SK-N-SH treated with all-trans-retinoic acid at 6 μM for 48 hours (cell line): ENCODE results near the gene PTPRN2.

Experiments
- ATAC-seq: fragments of 200-7000 bp; cut with Tn5 transposase; 3 replicates; pipeline ENCODE4 v1.9.1; 2020; ENCODE audit warnings: mild to moderate bottlenecking, moderate library complexity
- ARNTL ChIP-seq: fragments of 450-650 bp; formaldehyde crosslinking; IDR thresholded peaks from 2 replicates; pipeline ENCODE4 v1.5.0; 2020; ENCODE audit warnings: low read depth, mild to moderate bottlenecking, moderate library complexity, borderline replicate concordance
- BACH2 ChIP-seq: fragments of 250-450 bp; sonication (Bioruptor Pico); IDR thresholded peaks from 2 replicates; pipeline ENCODE4 v1.9.0; 2021; ENCODE audit warnings: mild to moderate bottlenecking, borderline replicate concordance
- CREB5 ChIP-seq: fragments of 250-450 bp; sonication (Bioruptor Pico); IDR thresholded peaks from 2 replicates; pipeline ENCODE4 v1.5.1; 2020; ENCODE audit warnings: low read depth, mild to moderate bottlenecking, moderate library complexity
- CSDC2 ChIP-seq: fragments of 250-450 bp; sonication (Bioruptor Pico); IDR thresholded peaks from 2 replicates; pipeline ENCODE4 v1.5.0; 2020; ENCODE audit warnings: mild to moderate bottlenecking, moderate library complexity
- CSRNP3 ChIP-seq: fragments of 250-450 bp; sonication (Bioruptor Pico); IDR thresholded peaks from 2 replicates; pipeline ENCODE4 v1.5.1; 2021; ENCODE audit warnings: mild to moderate bottlenecking, moderate library complexity
- ESRRG ChIP-seq: fragments of 250-450 bp; sonication (Bioruptor Pico); IDR thresholded peaks from 2 replicates; pipeline ENCODE4 v1.6.1; 2021; ENCODE audit warnings: mild to moderate bottlenecking
- GLIS3 ChIP-seq: fragments of 250-450 bp; sonication (Bioruptor Pico); IDR thresholded peaks from 2 replicates; pipeline ENCODE4 v1.5.0; 2020; ENCODE audit warnings: mild to moderate bottlenecking, moderate library complexity
- ISL1 ChIP-seq: fragments of 250-450 bp; sonication (Bioruptor Pico); IDR thresholded peaks from 2 replicates; pipeline ENCODE4 v2.1.2; 2022; ENCODE audit warnings: mild to moderate bottlenecking, moderate library complexity
- OSR1 ChIP-seq: fragments of 250-450 bp; sonication (Bioruptor Pico); IDR thresholded peaks from 2 replicates; pipeline ENCODE4 v1.8.0; 2022; ENCODE audit warnings: moderate library complexity, mild to moderate bottlenecking, inconsistent platforms
- PATZ1 ChIP-seq: fragments of 250-450 bp; sonication (Bioruptor Pico); IDR thresholded peaks from 2 replicates; pipeline ENCODE4 v1.8.0; 2020; ENCODE audit warnings: mild to moderate bottlenecking, moderate library complexity, borderline replicate concordance
- PPARA ChIP-seq: fragments of 250-450 bp; sonication (Bioruptor Pico); IDR thresholded peaks from 2 replicates; pipeline ENCODE4 v1.5.0; 2020; ENCODE audit warnings: mild to moderate bottlenecking, borderline replicate concordance
- RARB ChIP-seq: fragments of 250-450 bp; sonication (Bioruptor Pico); IDR thresholded peaks from 2 replicates; pipeline ENCODE4 v1.8.0; 2021; ENCODE audit warnings: mild to moderate bottlenecking, moderate library complexity
- SNAI2 ChIP-seq: fragments of 250-450 bp; sonication (Bioruptor Pico); IDR thresholded peaks from 2 replicates; pipeline ENCODE4 v1.5.0; 2020; ENCODE audit warnings: mild to moderate bottlenecking, moderate library complexity
- TCF4 ChIP-seq: fragments of 250-450 bp; sonication (Bioruptor Pico); IDR thresholded peaks from 2 replicates; pipeline ENCODE4 v1.8.0; 2021; ENCODE audit warnings: mild to moderate bottlenecking, moderate library complexity, borderline replicate concordance
- TOX ChIP-seq: fragments of 250-450 bp; sonication (Bioruptor Pico); IDR thresholded peaks from 2 replicates; pipeline ENCODE4 v1.8.0; 2021; ENCODE audit warnings: mild to moderate bottlenecking, moderate library complexity, borderline replicate concordance
- ZC3H10 ChIP-seq: fragments of 250-450 bp; sonication (Bioruptor Pico); IDR thresholded peaks from 2 replicates; pipeline ENCODE4 v1.5.1; 2021; ENCODE audit warnings: mild to moderate bottlenecking, moderate library complexity
- ZFP3 ChIP-seq: fragments of 250-450 bp; sonication (Bioruptor Pico); IDR thresholded peaks from 2 replicates; pipeline ENCODE4 v1.5.0; 2020; ENCODE audit warnings: mild to moderate bottlenecking, moderate library complexity
- ZFP30 ChIP-seq: fragments of 450-650 bp; formaldehyde crosslinking; IDR thresholded peaks from 2 replicates; pipeline ENCODE4 v1.5.0; 2022; ENCODE audit warnings: mild to moderate bottlenecking, moderate library complexity
- ZNF565 ChIP-seq: fragments of 450-650 bp; formaldehyde crosslinking; conservative IDR thresholded peaks from 2 replicates; pipeline ENCODE4 v1.5.0; 2020; ENCODE audit warnings: low read depth, mild to moderate bottlenecking, moderate library complexity
- ZNF70 ChIP-seq: fragments of 450-650 bp; formaldehyde crosslinking; IDR thresholded peaks from 2 replicates; pipeline ENCODE4 v1.5.0; 2020; ENCODE audit warnings: mild to moderate bottlenecking, moderate library complexity
- ZNF8 ChIP-seq: fragments of 450-650 bp; formaldehyde crosslinking; IDR thresholded peaks from 2 replicates; pipeline ENCODE4 v1.5.0; 2020; ENCODE audit warnings: mild to moderate bottlenecking, moderate library complexity
- TF ChIP-seq, protein P1 (sequence below): fragments of 250-450 bp; sonication (Bioruptor Pico); IDR thresholded peaks from 2 replicates; pipeline ENCODE4 v1.8.0; 2021; ENCODE audit warnings: low read depth, mild to moderate bottlenecking, moderate library complexity, borderline replicate concordance
- TF ChIP-seq, protein P2 (sequence below): fragments of 250-450 bp; sonication (Bioruptor Pico); IDR thresholded peaks from 2 replicates; pipeline ENCODE4 v1.5.0; 2020; ENCODE audit warnings: mild to moderate bottlenecking, moderate library complexity

Gene PTPRN2

DNA sequence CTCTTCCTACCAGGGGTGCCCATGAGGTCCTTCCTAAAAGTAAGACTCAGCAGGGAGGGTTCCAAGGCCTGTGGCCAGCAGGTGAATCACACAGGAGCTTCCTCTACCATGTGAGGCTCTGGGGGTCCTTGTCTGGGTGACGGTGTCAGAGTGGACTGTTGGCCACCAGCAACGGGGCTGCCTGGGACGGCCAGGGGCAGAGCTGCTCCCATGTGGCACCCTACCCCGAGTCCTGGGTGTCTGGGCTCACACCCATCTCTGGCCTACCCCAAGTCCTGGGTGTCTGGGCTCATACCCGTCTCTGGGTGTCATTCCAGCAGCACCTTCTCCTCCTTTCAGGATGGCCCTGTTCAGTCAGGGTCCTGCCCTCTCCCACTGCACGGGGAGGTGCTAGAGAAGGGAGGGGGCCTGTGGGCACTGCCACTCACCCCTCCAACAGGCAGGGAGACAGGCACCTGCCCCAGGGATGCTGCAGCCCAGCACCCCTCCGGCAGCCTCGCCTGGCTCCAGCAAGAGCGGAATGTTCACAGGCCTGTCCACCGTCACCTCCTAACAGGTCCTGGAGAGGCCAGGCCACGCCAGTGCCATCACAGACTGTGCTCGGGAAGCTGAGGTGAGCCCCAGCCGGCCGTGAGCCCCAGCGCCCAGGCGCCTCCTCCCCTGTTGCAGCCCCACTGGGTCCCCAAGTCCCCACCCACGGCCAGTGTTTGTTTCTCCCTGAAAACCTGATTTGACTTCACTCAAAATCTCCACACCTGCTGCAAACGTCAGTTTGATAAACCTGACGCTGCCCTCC lies 143.7 kb downstream of the PTPRN2 start:
- ATAC-seq = no peak
- no peak for TF ChIP-seq BACH2
- no peak for TF ChIP-seq PPARA
- no peak for TF ChIP-seq ZNF8

- ATAC-seq = no peak
These were observed 144.5 kb downstream of the PTPRN2 start for GRCh38 chr7:158443014-158443687.

GRCh38 chr7:158442260-158442659 lies 145.4 kb downstream of the PTPRN2 start:
- ATAC-seq = no peak
- no peak for TF ChIP-seq CSDC2 (CRISPR knock-in tag)
- TF ChIP-seq ZNF565 (CRISPR knock-in tag) = no peak
- TF ChIP-seq CREB5 (CRISPR knock-in tag) = no peak
- no peak for TF ChIP-seq PATZ1 (CRISPR knock-in tag)
- no peak for TF ChIP-seq ZFP30 (CRISPR knock-in tag)
- no peak for TF ChIP-seq PPARA
- TF ChIP-seq ZNF8 = no peak
- no peak for TF ChIP-seq ESRRG (CRISPR knock-in tag)
- no peak for TF ChIP-seq ZC3H10 (CRISPR knock-in tag)
- TF ChIP-seq BACH2 = no peak
- no peak for TF ChIP-seq GLIS3 (CRISPR knock-in tag)
- TF ChIP-seq ZFP3 (CRISPR knock-in tag) = no peak
- no peak for TF ChIP-seq RARB (CRISPR knock-in tag)
- no peak for TF ChIP-seq OSR1 (CRISPR knock-in tag)
- no peak for TF ChIP-seq ZNF70 (CRISPR knock-in tag)
- TF ChIP-seq TCF4 (CRISPR knock-in tag) = no peak
- TF ChIP-seq TOX = no peak
- no peak for TF ChIP-seq SNAI2 (CRISPR knock-in tag)
- no peak for TF ChIP-seq ISL1 (CRISPR knock-in tag)

More at GRCh38 chr7:158443014-158443687, 144.5 kb downstream of the PTPRN2 start:
- TF ChIP-seq, protein P1, sequence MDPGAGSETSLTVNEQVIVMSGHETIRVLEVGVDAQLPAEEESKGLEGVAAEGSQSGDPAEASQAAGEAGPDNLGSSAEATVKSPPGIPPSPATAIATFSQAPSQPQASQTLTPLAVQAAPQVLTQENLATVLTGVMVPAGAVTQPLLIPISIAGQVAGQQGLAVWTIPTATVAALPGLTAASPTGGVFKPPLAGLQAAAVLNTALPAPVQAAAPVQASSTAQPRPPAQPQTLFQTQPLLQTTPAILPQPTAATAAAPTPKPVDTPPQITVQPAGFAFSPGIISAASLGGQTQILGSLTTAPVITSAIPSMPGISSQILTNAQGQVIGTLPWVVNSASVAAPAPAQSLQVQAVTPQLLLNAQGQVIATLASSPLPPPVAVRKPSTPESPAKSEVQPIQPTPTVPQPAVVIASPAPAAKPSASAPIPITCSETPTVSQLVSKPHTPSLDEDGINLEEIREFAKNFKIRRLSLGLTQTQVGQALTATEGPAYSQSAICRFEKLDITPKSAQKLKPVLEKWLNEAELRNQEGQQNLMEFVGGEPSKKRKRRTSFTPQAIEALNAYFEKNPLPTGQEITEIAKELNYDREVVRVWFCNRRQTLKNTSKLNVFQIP (CRISPR knock-in tag) = no peak
- no peak for TF ChIP-seq ZNF8
- no peak for TF ChIP-seq ARNTL (CRISPR knock-in tag)
- no peak for TF ChIP-seq CSDC2 (CRISPR knock-in tag)
- no peak for TF ChIP-seq TCF4 (CRISPR knock-in tag)

DNA sequence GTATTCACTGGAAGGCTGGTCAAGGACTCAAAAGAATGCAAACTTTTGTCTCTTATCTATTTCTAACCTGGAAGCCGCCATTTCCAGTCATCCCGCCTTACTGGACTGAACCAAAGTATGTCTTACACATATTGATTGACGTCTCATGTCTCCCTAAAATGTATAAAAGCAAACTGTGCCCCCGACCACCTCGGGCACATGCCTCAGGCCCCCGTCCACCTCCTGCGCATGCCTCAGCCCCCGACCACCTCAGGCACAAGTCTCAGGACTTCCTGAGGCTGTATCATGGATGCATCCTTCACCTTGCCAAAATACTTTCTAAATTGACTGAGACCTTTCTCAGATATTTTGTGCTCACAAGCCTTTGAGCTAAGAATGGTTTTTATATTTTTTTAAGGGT lies 148.6 kb downstream of the PTPRN2 start:
- TF ChIP-seq RARB (CRISPR knock-in tag) (no peak), ARNTL (CRISPR knock-in tag) (no peak), ZNF8 (no peak), CSDC2 (CRISPR knock-in tag) (no peak), ESRRG (CRISPR knock-in tag) (no peak), OSR1 (CRISPR knock-in tag) (no peak), PATZ1 (CRISPR knock-in tag) (no peak), ZC3H10 (CRISPR knock-in tag) (no peak), ZNF565 (CRISPR knock-in tag) (no peak), GLIS3 (CRISPR knock-in tag) (no peak), CSRNP3 (no peak), ZFP30 (CRISPR knock-in tag) (no peak), ZFP3 (CRISPR knock-in tag) (no peak), ZNF70 (CRISPR knock-in tag) (no peak)
- TF ChIP-seq, protein P2, sequence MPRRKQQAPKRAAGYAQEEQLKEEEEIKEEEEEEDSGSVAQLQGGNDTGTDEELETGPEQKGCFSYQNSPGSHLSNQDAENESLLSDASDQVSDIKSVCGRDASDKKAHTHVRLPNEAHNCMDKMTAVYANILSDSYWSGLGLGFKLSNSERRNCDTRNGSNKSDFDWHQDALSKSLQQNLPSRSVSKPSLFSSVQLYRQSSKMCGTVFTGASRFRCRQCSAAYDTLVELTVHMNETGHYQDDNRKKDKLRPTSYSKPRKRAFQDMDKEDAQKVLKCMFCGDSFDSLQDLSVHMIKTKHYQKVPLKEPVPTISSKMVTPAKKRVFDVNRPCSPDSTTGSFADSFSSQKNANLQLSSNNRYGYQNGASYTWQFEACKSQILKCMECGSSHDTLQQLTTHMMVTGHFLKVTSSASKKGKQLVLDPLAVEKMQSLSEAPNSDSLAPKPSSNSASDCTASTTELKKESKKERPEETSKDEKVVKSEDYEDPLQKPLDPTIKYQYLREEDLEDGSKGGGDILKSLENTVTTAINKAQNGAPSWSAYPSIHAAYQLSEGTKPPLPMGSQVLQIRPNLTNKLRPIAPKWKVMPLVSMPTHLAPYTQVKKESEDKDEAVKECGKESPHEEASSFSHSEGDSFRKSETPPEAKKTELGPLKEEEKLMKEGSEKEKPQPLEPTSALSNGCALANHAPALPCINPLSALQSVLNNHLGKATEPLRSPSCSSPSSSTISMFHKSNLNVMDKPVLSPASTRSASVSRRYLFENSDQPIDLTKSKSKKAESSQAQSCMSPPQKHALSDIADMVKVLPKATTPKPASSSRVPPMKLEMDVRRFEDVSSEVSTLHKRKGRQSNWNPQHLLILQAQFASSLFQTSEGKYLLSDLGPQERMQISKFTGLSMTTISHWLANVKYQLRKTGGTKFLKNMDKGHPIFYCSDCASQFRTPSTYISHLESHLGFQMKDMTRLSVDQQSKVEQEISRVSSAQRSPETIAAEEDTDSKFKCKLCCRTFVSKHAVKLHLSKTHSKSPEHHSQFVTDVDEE (CRISPR knock-in tag) = no peak
- TF ChIP-seq, all 23 proteins: peak for 0

More for the DNA sequence above, 148.6 kb downstream of the PTPRN2 start:
- no peak for ATAC-seq
